GM12878 (cell line): ENCODE results near the gene ME1. TPM values are rescaled to one million over a fixed set of nuclear protein-coding genes. Genes with fewer than 3 reads are reported as not detected.

Experiments
- ATAC-seq: fragments of 200-7000 bp; cut with Tn5 transposase; 3 replicates; pipeline ENCODE4 v1.9.1; 2020; ENCODE audit warnings: mild to moderate bottlenecking, moderate library complexity
- BruUV-seq: library from RNA; stranded (reverse); fragments of 400-500 nt; replicated peaks from 2 replicates; lab custom pipeline; 2021; lab: Mats Ljungman, UMichigan
- CTCF ChIA-PET: fragments of 300-600 bp; sonication (Branson Sonifier 250); formaldehyde crosslinking; extraction: SDS; loops from one replicate; lab custom pipeline; 2021; ENCODE audit warnings: inconsistent platforms; lab: Yijun Ruan, JAX
- POLR2A ChIA-PET: fragments of 350-600 bp; formaldehyde crosslinking; extraction: SDS; loops from one replicate; lab custom pipeline; 2021; ENCODE audit warnings: inconsistent platforms; lab: Charles Lee
- RAD21 ChIA-PET: fragments of 300-600 bp; sonication (Branson Sonifier 250); formaldehyde crosslinking; loops from one replicate; lab custom pipeline; 2023; ENCODE audit warnings: antibody characterized with exemption; ENCODE audit not compliant: unreplicated experiment; lab: Charles Lee
- SMC1A ChIA-PET: fragments of 300-600 bp; sonication (Branson Sonifier 250); formaldehyde crosslinking; loops from one replicate; lab custom pipeline; 2023; ENCODE audit not compliant: unreplicated experiment, uncharacterized antibody; lab: Charles Lee
- DNase-seq: peaks from one replicate; pipeline ENCODE4 v3.0.0-alpha.2; 2011; ENCODE audit warnings: low read depth, low spot score
- FAIRE-seq: peaks from 3 replicates; lab custom pipeline; 2011; peaks lifted over from hg19 to GRCh38; lab: Jason Lieb, UNC
- H2AFZ ChIP-seq: 2 replicates; pipeline ENCODE4 v1.6.0; 2011; ENCODE audit warnings: low read depth, low read length, control low read depth; ENCODE audit not compliant: control insufficient read depth
- H3K27ac ChIP-seq: 2 replicates; pipeline ENCODE4 v1.5.1; 2011; ENCODE audit warnings: control low read depth; ENCODE audit not compliant: control insufficient read depth, insufficient read depth
- H3K27me3 ChIP-seq, 2 experiments: replicated peaks in 1 of 2; 2 replicates each; pipeline versions ENCODE4 v1.6.0 to v1.6.1; 2011; ENCODE audit warnings: low read length in 1 of 2; ENCODE audit not compliant: control insufficient read depth in 2 of 2, insufficient read depth in 2 of 2
- H3K36me3 ChIP-seq, 2 experiments: 2 replicates each; pipeline ENCODE4 v1.5.1; 2011; ENCODE audit warnings: low read length in 1 of 2; ENCODE audit not compliant: control insufficient read depth in 2 of 2, insufficient read depth in 2 of 2
- H3K4me1 ChIP-seq: 2 replicates; pipeline ENCODE4 v1.6.1; 2011; ENCODE audit warnings: mild to moderate bottlenecking, low read length, moderate library complexity, mixed read lengths; ENCODE audit not compliant: control insufficient read depth, insufficient read depth
- H3K4me2 ChIP-seq: 2 replicates; pipeline ENCODE4 v1.6.0; 2011; ENCODE audit warnings: control low read depth; ENCODE audit not compliant: control insufficient read depth, insufficient read depth
- H3K4me3 ChIP-seq: fragments of 200-600 bp; sonication (generic); 2 replicates; pipeline ENCODE4 v1.5.1; 2016
- H3K79me2 ChIP-seq: 2 replicates; pipeline ENCODE4 v1.6.0; 2011; ENCODE audit warnings: low read length; ENCODE audit not compliant: control insufficient read depth, insufficient read depth
- H3K9ac ChIP-seq: 2 replicates; pipeline ENCODE4 v1.8.0; 2011; ENCODE audit warnings: low read length, control low read depth, mixed read lengths; ENCODE audit not compliant: control insufficient read depth, insufficient read depth
- H3K9me3 ChIP-seq: replicated peaks from 3 replicates; pipeline ENCODE4 v1.5.1; 2011; ENCODE audit warnings: mild to moderate bottlenecking, low read length; ENCODE audit not compliant: control insufficient read depth, insufficient read depth
- H4K20me1 ChIP-seq: 2 replicates; pipeline ENCODE4 v1.6.0; 2011; ENCODE audit not compliant: control insufficient read depth, insufficient read depth
- CEBPB ChIP-seq, 2 experiments: fragments of 150-350 bp in 1 of 2; IDR thresholded peaks; 2 replicates each; pipeline ENCODE4 v1.6.1; 2012 to 2014; ENCODE audit warnings: low read depth in 2 of 2, low read length in 2 of 2, borderline replicate concordance in 1 of 2, inconsistent platforms in 1 of 2
- CTCF ChIP-seq, 3 experiments: IDR thresholded peaks in 2 of 3; conservative IDR thresholded peaks in 1 of 3; 2 replicates each; pipeline ENCODE4 v1.5.1; 2011; ENCODE audit warnings: low read depth in 3 of 3, low read length in 3 of 3, mild to moderate bottlenecking in 3 of 3, control low read depth in 2 of 3, moderate library complexity in 2 of 3, inconsistent platforms in 1 of 3, mixed read lengths in 1 of 3; ENCODE audit not compliant: control insufficient read depth in 2 of 3, insufficient read depth in 1 of 3; ENCODE audit errors: extremely low read depth in 1 of 3
- EED ChIP-seq: sonication (generic); IDR thresholded peaks from 2 replicates; pipeline ENCODE4 v1.6.1; 2016; ENCODE audit warnings: antibody characterized with exemption, low read depth
- HDAC2 ChIP-seq: fragments of 200-600 bp; sonication (generic); IDR thresholded peaks from 2 replicates; pipeline ENCODE4 v1.6.1; 2017
- HDAC6 ChIP-seq: fragments of 200-600 bp; sonication (generic); IDR thresholded peaks from one replicate; pipeline ENCODE4 v1.8.0; 2017; ENCODE audit warnings: antibody characterized with exemption; ENCODE audit not compliant: unreplicated experiment
- SKIL ChIP-seq: fragments of 450-650 bp; IDR thresholded peaks from 2 replicates; pipeline ENCODE4 v1.6.1; 2017; ENCODE audit warnings: mild to moderate bottlenecking, low read depth, inconsistent platforms; ENCODE audit not compliant: poor library complexity, severe bottlenecking
- SMARCA5 ChIP-seq: fragments of 450-650 bp; IDR thresholded peaks from 2 replicates; pipeline ENCODE4 v1.6.1; 2017; ENCODE audit warnings: mild to moderate bottlenecking
- TBL1XR1 ChIP-seq: IDR thresholded peaks from 2 replicates; pipeline ENCODE4 v1.6.1; 2012; ENCODE audit warnings: low read depth, low read length, improper control_type of control experiment
- TCF3 ChIP-seq: IDR thresholded peaks from 2 replicates; pipeline ENCODE4 v1.6.1; 2012; ENCODE audit warnings: low read depth, mild to moderate bottlenecking, low read length, borderline replicate concordance; ENCODE audit not compliant: insufficient read depth
- ZBED1 ChIP-seq: IDR thresholded peaks from 2 replicates; pipeline ENCODE4 v1.6.1; 2016; ENCODE audit warnings: borderline replicate concordance
- ZBTB40 ChIP-seq: fragments of 450-650 bp; IDR thresholded peaks from 2 replicates; pipeline ENCODE4 v1.6.1; 2016; ENCODE audit warnings: mild to moderate bottlenecking, moderate library complexity, borderline replicate concordance
- WGBS: methylation state at CpG from one replicate; pipeline ENCODE4 v1.1.6; 2016; ENCODE audit warnings: low lambda C conversion rate; ENCODE audit not compliant: insufficient replicate concordance, insufficient coverage; ENCODE audit errors: missing lambda C conversion rate; 5-methylcytosine and 5-hydroxymethylcytosine counted together
- in situ Hi-C: fragments of 300-500 bp; cut with MboI; formaldehyde crosslinking; loops from 9 replicates; pipeline ENCODE4 v1.14.3; 2018; ENCODE audit warnings: mixed read lengths
- intact Hi-C: fragments of 100-400 bp; cut with micrococcal nuclease; formaldehyde crosslinking; loops from one replicate; pipeline ENCODE4 v1.14.2; 2022; ENCODE audit not compliant: unreplicated experiment
- polyA plus RNA-seq, 11 experiments: library from polyadenylated mRNA; depleted of rRNA in 4 of 11; unstranded in 6 of 11; stranded (reverse) in 5 of 11; fragments of >200 nt; fragmentation: Nextera tagmentation in 4 of 11; fragmentation: Illumina TruSeq in 1 of 11; extraction: Ambion mirVana in 4 of 11; extraction: Trizol in 1 of 11; gene quantifications; 1 replicate in 1 of 11; 2 replicates in 10 of 11; pipeline versions ENCODE4 v1.2.1 to v1.2.3, GENCODE V29; 2011 to 2016; ENCODE audit warnings: inconsistent platforms in 2 of 11, missing spikeins in 2 of 11, low read depth in 1 of 11
- total RNA-seq, 4 experiments: library from RNA; depleted of rRNA in 3 of 4; stranded (reverse); fragments of >200 nt in 3 of 4; fragmentation: Illumina TruSeq in 1 of 4; extraction: Trizol in 1 of 4; gene quantifications; 2 replicates each; pipeline versions ENCODE4 v1.2.1 to v1.2.3, GENCODE V29; 2013 to 2021

The ME1 gene
- total and polyA plus RNA-seq, 10 of the 15 experiments (the other 5 are each of a cell fraction or from before 2014, with no cell fraction given): 3.6 to 11.8 (median 8.4) TPM

- no peak overlapping the region for H3K9ac ChIP-seq
- in situ Hi-C loops (no loop called here), intact Hi-C loops (no loop called here)
- no peak for TF ChIP-seq HDAC6
- TF ChIP-seq ZBED1: no peak
- no peak for TF ChIP-seq CEBPB (IDR thresholded peaks at IDR 0.05; ENCODE audit: borderline replicate concordance in 1 of 2, low read depth in 2 of 2, low read length in 2 of 2)
- no peak for TF ChIP-seq TBL1XR1
- TF ChIP-seq ZBTB40: no peak
- TF ChIP-seq EED: no peak
- TF ChIP-seq HDAC2: no peak
- TF ChIP-seq CTCF (IDR thresholded peaks at IDR 0.05 in 2 of 3, conservative IDR thresholded peaks at IDR 0.05 in 1 of 3; ENCODE audit: control insufficient read depth in 2 of 3, extremely low read depth in 1 of 3, insufficient read depth in 1 of 3, low read depth in 3 of 3, low read length in 3 of 3): no peak
- no peak for TF ChIP-seq SKIL
- TF ChIP-seq SMARCA5: no peak
- TF ChIP-seq TCF3: no peak
- DNase-seq (no peak), FAIRE-seq (no peak), ATAC-seq (no peak)
- SMC1A ChIA-PET: interaction anchor here (1.2 kb wide), 1 partner anchor 19 kb away, joined by 3 read pairs; no protein-coding TSS in a partner anchor
- H3K4me1 ChIP-seq: no peaks in the 10 kb centered on the region
- CTCF ChIA-PET: interaction anchor here (0.8 kb wide), 1 partner anchor 396 kb away, joined by 4 read pairs; the partner anchor contains the start of gene DOP1A
- no peaks in the 10 kb centered on the region for H3K79me2 ChIP-seq
- RAD21 ChIA-PET: no interaction called here
- H4K20me1 ChIP-seq: no peaks in the 10 kb centered on the region
- POLR2A ChIA-PET: interaction anchor here (0.8 kb wide), 1 partner anchor 10 kb away, joined by 3 read pairs; no protein-coding TSS in a partner anchor
- no peak overlapping the region for H3K4me2 ChIP-seq
- no TSS peak for BruUV-seq
- no peaks in the 10 kb centered on the region for H3K9me3 ChIP-seq
- no peak overlapping the region for H3K4me3 ChIP-seq
- H3K36me3 ChIP-seq: no peaks in the 10 kb centered on the region
- H3K27ac ChIP-seq: no peak overlapping the region
- no peak overlapping the region for H2AFZ ChIP-seq
- WGBS: 5% methylated on average over 2 of the region's 2 CpGs
- H3K27me3 ChIP-seq: no peaks in the 10 kb centered on the region
Measured at GRCh38 chr6:83463886-83464285, 33.0 kb upstream of the ME1 start.
